ENCODE data around the gene DCHS2. TPM values are rescaled to one million over a fixed set of nuclear protein-coding genes. Genes with fewer than 3 reads are reported as not detected.
A peak's percentile ranks its signal among the peaks of the same experiment; 100 is the strongest.

DCHS2 gene
- total RNA-seq, 2 donors from 2014 or later: 0.13 to 0.24 TPM

GRCh38 chr4:154417373-154417673 is 74.3 kb downstream of the DCHS2 start:
- H3K4me1 Mint-ChIP-seq: peaks cover 4% of the 10 kb centered on the region
- Histone ChIP-seq H3K27ac (ENCODE audit: low read depth, low read length) (no peak overlapping the region), H3K4me1 (ENCODE audit: control insufficient read depth, insufficient read depth, low read length) (no peaks in the 10 kb centered on the region), H3K9ac (ENCODE audit: extremely low read depth, low read length, poor library complexity, severe bottlenecking) (no peak overlapping the region), H3K4me3 (ENCODE audit: low read length) (peak overlapping the region; percentile 84), H3K9me3 (ENCODE audit: control insufficient read depth, low read length) (no peaks in the 10 kb centered on the region), H3K36me3 (ENCODE audit: control insufficient read depth, insufficient read depth, low read length) (no peaks in the 10 kb centered on the region), H3K27me3 (ENCODE audit: control insufficient read depth, insufficient read depth, low read length, poor library complexity, severe bottlenecking) (peaks cover 21% of the 10 kb centered on the region)
- 41% methylated on average over 2 of the region's 2 CpGs; no CpG with 5 or more reads in 1 of the 2 experiments for WGBS, 2 experiments (ENCODE audit: insufficient coverage in 1 of 2, insufficient read length in 1 of 2)
- no peak overlapping the region for H3K27ac Mint-ChIP-seq
- H3K9me3 Mint-ChIP-seq: no peaks in the 10 kb centered on the region
- DNase-seq: no peak
- H3K36me3 Mint-ChIP-seq (ENCODE audit: low read depth): no peaks in the 10 kb centered on the region
- no peak for TF ChIP-seq CTCF (conservative IDR thresholded peaks at IDR 0.05)
- H3K4me3 Mint-ChIP-seq: peak overlapping the region; percentile 72
- peaks cover 25% of the 10 kb centered on the region for H3K27me3 Mint-ChIP-seq (ENCODE audit: insufficient read depth)

- Histone ChIP-seq H3K9ac (ENCODE audit: extremely low read depth, low read length, poor library complexity, severe bottlenecking) (no peak overlapping the region), H3K36me3 (ENCODE audit: control insufficient read depth, insufficient read depth, low read length) (no peaks in the 10 kb centered on the region), H3K27ac (ENCODE audit: low read depth, low read length) (no peak overlapping the region), H3K9me3 (ENCODE audit: control insufficient read depth, low read length) (no peaks in the 10 kb centered on the region), H3K4me1 (ENCODE audit: control insufficient read depth, insufficient read depth, low read length) (no peaks in the 10 kb centered on the region), H3K27me3 (ENCODE audit: control insufficient read depth, insufficient read depth, low read length, poor library complexity, severe bottlenecking) (peaks cover 21% of the 10 kb centered on the region), H3K4me3 (ENCODE audit: low read length) (peak overlapping the region; percentile 84)
- no peak overlapping the region for H3K27ac Mint-ChIP-seq
- peaks cover 22% of the 10 kb centered on the region for H3K27me3 Mint-ChIP-seq (ENCODE audit: insufficient read depth)
- H3K4me3 Mint-ChIP-seq: peak overlapping the region; percentile 72
- DNase-seq: peak; percentile 86
- H3K36me3 Mint-ChIP-seq (ENCODE audit: low read depth): no peaks in the 10 kb centered on the region
- no peaks in the 10 kb centered on the region for H3K9me3 Mint-ChIP-seq
- WGBS, 2 experiments (ENCODE audit: insufficient coverage in 1 of 2, insufficient read length in 1 of 2): 3 to 4% methylated on average over 8 to 10 of the region's 10 CpGs
- peak; percentile 57 for TF ChIP-seq CTCF (conservative IDR thresholded peaks at IDR 0.05)
- H3K4me1 Mint-ChIP-seq: peaks cover 4% of the 10 kb centered on the region
These were observed 75.4 kb downstream of the DCHS2 start for GRCh38 chr4:154416190-154416547.

GRCh38 chr4:154415313-154415712 is 76.3 kb downstream of the DCHS2 start:
- Histone ChIP-seq H3K36me3 (ENCODE audit: control insufficient read depth, insufficient read depth, low read length) (no peaks in the 10 kb centered on the region), H3K4me1 (ENCODE audit: control insufficient read depth, insufficient read depth, low read length) (no peaks in the 10 kb centered on the region), H3K4me3 (ENCODE audit: low read length) (no peak overlapping the region), H3K27me3 (ENCODE audit: control insufficient read depth, insufficient read depth, low read length, poor library complexity, severe bottlenecking) (peaks cover 21% of the 10 kb centered on the region), H3K9ac (ENCODE audit: extremely low read depth, low read length, poor library complexity, severe bottlenecking) (no peak overlapping the region), H3K27ac (ENCODE audit: low read depth, low read length) (no peak overlapping the region), H3K9me3 (ENCODE audit: control insufficient read depth, low read length) (no peaks in the 10 kb centered on the region)
- H3K36me3 Mint-ChIP-seq (ENCODE audit: low read depth): no peaks in the 10 kb centered on the region
- peaks cover 4% of the 10 kb centered on the region for H3K4me1 Mint-ChIP-seq
- H3K27me3 Mint-ChIP-seq (ENCODE audit: insufficient read depth): peaks cover 22% of the 10 kb centered on the region
- peak; percentile 55 for DNase-seq
- no peak for TF ChIP-seq CTCF (conservative IDR thresholded peaks at IDR 0.05)
- H3K9me3 Mint-ChIP-seq: no peaks in the 10 kb centered on the region
- H3K4me3 Mint-ChIP-seq: no peak overlapping the region
- no peak overlapping the region for H3K27ac Mint-ChIP-seq
- WGBS, 2 experiments (ENCODE audit: insufficient coverage in 1 of 2, insufficient read length in 1 of 2): 53 to 80% methylated on average over 1 to 4 of the region's 4 CpGs
